GM21576 (cell line): ENCODE results near the gene SLC12A2.

Experiments used
- ATAC-seq: cut with Tn5 transposase; IDR thresholded peaks from one replicate; pipeline ENCODE4 v1.9.1; 2021; ENCODE audit warnings: mild to moderate bottlenecking, moderate library complexity; ENCODE audit not compliant: unreplicated experiment

Gene SLC12A2

GRCh38 chr5:128093368-128093767 is 9.8 kb downstream of the SLC12A2 start:
- no peak for ATAC-seq

GRCh38 chr5:128097224-128097623 is 13.7 kb downstream of the SLC12A2 start:
- ATAC-seq: no peak

- no peak for ATAC-seq
These were observed 14.2 kb downstream of the SLC12A2 start for GRCh38 chr5:128097781-128098180.

- ATAC-seq: no peak
These were observed 16.4 kb downstream of the SLC12A2 start for GRCh38 chr5:128099944-128100343.

- no peak for ATAC-seq
These were observed 17.4 kb downstream of the SLC12A2 start for GRCh38 chr5:128100860-128101557.

- no peak for ATAC-seq
These were observed 18.1 kb downstream of the SLC12A2 start for GRCh38 chr5:128101676-128102075.

- ATAC-seq: no peak
These were observed 21.6 kb downstream of the SLC12A2 start for GRCh38 chr5:128105203-128105602.

- ATAC-seq: no peak
These were observed 25.6 kb downstream of the SLC12A2 start for GRCh38 chr5:128109138-128109537.

GRCh38 chr5:128109766-128110165 is 26.2 kb downstream of the SLC12A2 start:
- ATAC-seq: no peak

- no peak for ATAC-seq
These were observed 28.4 kb downstream of the SLC12A2 start for GRCh38 chr5:128111818-128112448.

- ATAC-seq: no peak
These were observed 32.9 kb downstream of the SLC12A2 start for GRCh38 chr5:128116445-128116844.

- ATAC-seq: no peak
These were observed 34.6 kb downstream of the SLC12A2 start for GRCh38 chr5:128118214-128118613.

- ATAC-seq: no peak
These were observed 38.1 kb downstream of the SLC12A2 start for GRCh38 chr5:128121651-128122050.

- ATAC-seq: no peak
These were observed 40.4 kb downstream of the SLC12A2 start for GRCh38 chr5:128123936-128124335.

GRCh38 chr5:128126241-128126640 is 42.7 kb downstream of the SLC12A2 start:
- no peak for ATAC-seq

GRCh38 chr5:128132499-128132898 is 48.9 kb downstream of the SLC12A2 start:
- ATAC-seq: no peak

GRCh38 chr5:128135286-128135685 is 51.7 kb downstream of the SLC12A2 start:
- no peak for ATAC-seq

- no peak for ATAC-seq
These were observed 60.3 kb downstream of the SLC12A2 start for GRCh38 chr5:128143911-128144310.

GRCh38 chr5:128144491-128144890 is 60.9 kb downstream of the SLC12A2 start:
- ATAC-seq: no peak

- no peak for ATAC-seq
These were observed 63.1 kb downstream of the SLC12A2 start for GRCh38 chr5:128146671-128147070.

- no peak for ATAC-seq
These were observed 71.4 kb downstream of the SLC12A2 start for GRCh38 chr5:128154943-128155342.

- no peak for ATAC-seq
These were observed 72.2 kb downstream of the SLC12A2 start for GRCh38 chr5:128155776-128156175.

- ATAC-seq: no peak
These were observed 73.0 kb downstream of the SLC12A2 start for GRCh38 chr5:128156521-128156920.
